Prostate gland (tissue), 2 donors: ENCODE results near the gene GSTT2. TPM values are rescaled to one million over a fixed set of nuclear protein-coding genes. Genes with fewer than 3 reads are reported as not detected.

Source experiments
- DNase-seq: peaks from one replicate; pipeline ENCODE4 v3.0.0-alpha.2; 2019; ENCODE audit warnings: low spot score
- H3K27ac ChIP-seq, 2 donors: fragments of 200-600 bp; sonication (generic); 2 replicates each; pipeline ENCODE4 v1.5.1; 2017 to 2019
- H3K27me3 ChIP-seq: fragments of 200-600 bp; sonication (generic); replicated peaks from 2 replicates; pipeline ENCODE4 v1.5.1; 2019; ENCODE audit not compliant: insufficient read depth
- H3K36me3 ChIP-seq, 2 donors: fragments of 200-600 bp; sonication (generic); 1 replicate in 1 of 2; 2 replicates in 1 of 2; pipeline versions ENCODE4 v1.5.1 to v1.8.1; 2017 to 2019
- H3K4me1 ChIP-seq: fragments of 200-600 bp; sonication (generic); replicated peaks from 2 replicates; pipeline ENCODE4 v1.5.1; 2019
- H3K4me3 ChIP-seq, 2 donors: fragments of 200-600 bp; sonication (generic); 2 replicates each; pipeline ENCODE4 v1.5.1; 2017 to 2019
- H3K9me3 ChIP-seq: fragments of 200-600 bp; sonication (generic); 2 replicates; pipeline ENCODE4 v1.5.1; 2017
- POLR2A ChIP-seq: fragments of 450-650 bp; IDR thresholded peaks from one replicate; pipeline ENCODE4 v1.6.1; 2016; ENCODE audit warnings: antibody characterized with exemption, mild to moderate bottlenecking
- POLR2AphosphoS5 ChIP-seq: sonication (generic); formaldehyde crosslinking; IDR thresholded peaks from one replicate; pipeline ENCODE4 v1.6.1; 2017; ENCODE audit warnings: antibody characterized with exemption
- WGBS: methylation state at CpG from one replicate; pipeline ENCODE4 v1.1.5; 2018; 5-methylcytosine and 5-hydroxymethylcytosine counted together
- intact Hi-C: fragments of 100-400 bp; cut with DNase I; formaldehyde crosslinking; loops from one replicate; pipeline ENCODE4 v1.14.2; 2022
- total RNA-seq, 2 donors: library from RNA; depleted of rRNA; stranded (reverse); fragments of >200 nt; gene quantifications; one replicate each; pipeline ENCODE4 v1.1.0, GENCODE V29; 2016
- TF ChIP-seq, protein P1 (sequence below), 4 experiments: fragments of 200-600 bp in 2 of 4; fragments of 450-650 bp in 2 of 4; sonication (generic) in 2 of 4; IDR thresholded peaks; 1 replicate in 3 of 4; 2 replicates in 1 of 4; pipeline ENCODE4 v1.5.1; 2016 to 2019; ENCODE audit warnings: antibody characterized with exemption in 4 of 4, mild to moderate bottlenecking in 2 of 4, moderate library complexity in 2 of 4

Gene GSTT2
- total RNA-seq, 2 donors from 2014 or later = not detected

- Histone ChIP-seq H3K27ac (no peak overlapping the region), H3K27me3 (no peaks in the 10 kb centered on the region), H3K36me3 (no peaks in the 10 kb centered on the region), H3K4me3 (no peak overlapping the region), H3K4me1 (no peaks in the 10 kb centered on the region), H3K9me3 (no peaks in the 10 kb centered on the region)
- DNase-seq = no peak
- WGBS = 81% methylated on average over 6 of the region's 6 CpGs
- intact Hi-C loops = loop anchor here (5.0 kb wide), 1 partner anchor 149 kb away; no protein-coding TSS in a partner anchor
- TF ChIP-seq, protein P1, sequence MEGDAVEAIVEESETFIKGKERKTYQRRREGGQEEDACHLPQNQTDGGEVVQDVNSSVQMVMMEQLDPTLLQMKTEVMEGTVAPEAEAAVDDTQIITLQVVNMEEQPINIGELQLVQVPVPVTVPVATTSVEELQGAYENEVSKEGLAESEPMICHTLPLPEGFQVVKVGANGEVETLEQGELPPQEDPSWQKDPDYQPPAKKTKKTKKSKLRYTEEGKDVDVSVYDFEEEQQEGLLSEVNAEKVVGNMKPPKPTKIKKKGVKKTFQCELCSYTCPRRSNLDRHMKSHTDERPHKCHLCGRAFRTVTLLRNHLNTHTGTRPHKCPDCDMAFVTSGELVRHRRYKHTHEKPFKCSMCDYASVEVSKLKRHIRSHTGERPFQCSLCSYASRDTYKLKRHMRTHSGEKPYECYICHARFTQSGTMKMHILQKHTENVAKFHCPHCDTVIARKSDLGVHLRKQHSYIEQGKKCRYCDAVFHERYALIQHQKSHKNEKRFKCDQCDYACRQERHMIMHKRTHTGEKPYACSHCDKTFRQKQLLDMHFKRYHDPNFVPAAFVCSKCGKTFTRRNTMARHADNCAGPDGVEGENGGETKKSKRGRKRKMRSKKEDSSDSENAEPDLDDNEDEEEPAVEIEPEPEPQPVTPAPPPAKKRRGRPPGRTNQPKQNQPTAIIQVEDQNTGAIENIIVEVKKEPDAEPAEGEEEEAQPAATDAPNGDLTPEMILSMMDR (IDR thresholded peaks at IDR 0.05) = no peak
- TF ChIP-seq POLR2A (no peak), POLR2AphosphoS5 (no peak)
These were observed 28.7 kb downstream of the GSTT2 start for GRCh38 chr22:24008381-24009226.

DNA sequence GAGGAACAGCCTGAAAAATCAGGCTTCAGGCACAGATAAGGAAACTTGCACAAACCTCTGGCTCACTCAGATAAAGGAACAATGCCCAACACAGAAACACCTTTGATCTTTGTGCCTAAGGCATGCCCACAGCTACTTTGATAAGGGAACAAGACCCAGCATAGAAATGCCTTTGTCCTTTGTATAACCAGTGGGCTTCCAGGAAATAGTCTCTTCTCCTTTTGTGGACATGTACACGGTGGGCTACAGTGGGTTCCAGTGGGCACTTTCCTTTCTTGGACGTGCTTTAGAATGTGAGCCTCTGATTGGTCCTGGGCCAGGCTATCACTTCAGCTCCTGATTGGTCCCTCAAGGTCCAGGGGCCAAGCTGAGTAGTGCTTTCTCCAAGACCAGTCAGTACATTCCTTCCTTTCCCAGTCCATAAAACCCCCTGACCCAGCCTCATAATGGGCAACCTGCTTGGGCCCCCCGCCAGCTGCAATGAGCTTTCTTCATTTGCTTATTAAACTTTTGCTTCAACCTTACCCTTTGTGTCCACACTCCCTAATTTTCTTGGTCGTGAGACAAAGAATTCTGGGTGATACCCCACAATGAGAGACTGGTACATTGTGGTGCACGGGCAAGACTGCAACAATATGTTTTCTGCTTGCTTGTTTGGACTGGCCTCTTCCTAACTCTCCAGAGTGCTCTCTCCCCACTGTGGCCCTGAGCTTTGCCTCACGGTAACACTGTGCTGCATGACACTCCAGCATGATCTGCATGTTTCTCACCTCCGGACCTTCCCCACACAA lies 29.5 kb downstream of the GSTT2 start:
- intact Hi-C loops = loop anchor here (5.0 kb wide), 1 partner anchor 148 kb away; no protein-coding TSS in a partner anchor
- Histone ChIP-seq H3K27me3 (no peaks in the 10 kb centered on the region), H3K9me3 (no peaks in the 10 kb centered on the region), H3K27ac (no peak overlapping the region), H3K36me3 (no peaks in the 10 kb centered on the region), H3K4me1 (no peaks in the 10 kb centered on the region), H3K4me3 (no peak overlapping the region)
- 88% methylated on average over 7 of the region's 7 CpGs for WGBS
- DNase-seq = no peak
- TF ChIP-seq, protein P1 (IDR thresholded peaks at IDR 0.05) = no peak
- TF ChIP-seq POLR2AphosphoS5 (no peak), POLR2A (no peak)

DNA sequence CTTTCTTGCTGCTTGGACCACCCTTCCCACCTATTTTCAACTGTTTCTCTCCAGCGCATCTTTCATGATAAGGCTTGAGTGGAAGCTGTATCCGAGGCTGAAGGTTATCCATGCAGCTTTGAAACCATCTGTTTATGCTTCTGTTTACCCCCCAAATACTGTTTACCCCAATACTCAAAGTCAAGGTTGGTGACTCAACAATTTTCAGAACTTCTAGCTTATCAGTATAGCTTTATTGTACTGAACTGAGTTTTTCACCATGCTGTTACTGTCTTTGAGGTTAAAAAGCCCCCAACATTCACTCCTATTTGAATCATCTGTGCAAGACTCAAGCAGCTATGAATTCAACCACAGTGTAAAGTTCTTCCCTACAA lies 30.1 kb downstream of the GSTT2 start:
- Histone ChIP-seq H3K9me3 (no peaks in the 10 kb centered on the region), H3K4me1 (no peaks in the 10 kb centered on the region), H3K36me3 (no peaks in the 10 kb centered on the region), H3K27ac (no peak overlapping the region), H3K4me3 (no peak overlapping the region), H3K27me3 (no peaks in the 10 kb centered on the region)
- WGBS = 91% methylated on average over 2 of the region's 2 CpGs
- TF ChIP-seq, protein P1 (IDR thresholded peaks at IDR 0.05) = no peak
- TF ChIP-seq POLR2AphosphoS5 (no peak), POLR2A (no peak)
- intact Hi-C loops = no loop called here
- DNase-seq = no peak

DNA sequence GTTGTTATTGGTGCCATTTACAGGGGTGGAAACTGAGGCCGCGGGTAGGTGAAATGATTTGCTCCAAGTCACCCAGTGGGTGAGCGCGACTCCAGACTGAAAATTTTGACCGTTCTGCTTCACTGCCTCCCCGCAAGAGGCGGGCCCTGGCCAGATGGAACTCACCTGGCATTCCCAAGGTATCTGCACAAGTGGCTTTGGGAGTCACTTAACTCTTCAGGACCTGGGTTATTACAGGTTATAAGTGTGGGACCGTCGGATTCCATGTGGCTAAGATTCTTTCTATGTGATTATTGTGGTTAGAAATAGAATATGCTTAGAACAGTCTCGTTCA lies 31.8 kb downstream of the GSTT2 start:
- Histone ChIP-seq H3K9me3 (no peaks in the 10 kb centered on the region), H3K4me3 (peak overlapping the region; percentile 61 to 84), H3K36me3 (no peaks in the 10 kb centered on the region), H3K27me3 (no peaks in the 10 kb centered on the region), H3K27ac (peak overlapping the region; percentile 28 to 66), H3K4me1 (no peaks in the 10 kb centered on the region)
- TF ChIP-seq POLR2AphosphoS5 = no peak
- TF ChIP-seq, protein P1 (IDR thresholded peaks at IDR 0.05) = no peak
- no peak for TF ChIP-seq POLR2A
- intact Hi-C loops = no loop called here
- 0% methylated on average over 10 of the region's 10 CpGs for WGBS
- no peak for DNase-seq
